MM.1S (cell line): ENCODE measurements around the gene PLEK.

ENCODE experiments used
- DNase-seq: peaks from one replicate; pipeline ENCODE4 v3.0.0-alpha.2; 2015
- H2AFZ ChIP-seq: fragments of 300-600 bp; sonication (generic); 2 replicates; pipeline ENCODE4 v1.6.0; 2016; ENCODE audit warnings: antibody characterized with exemption, low read length
- H3F3A ChIP-seq: fragments of 300-600 bp; sonication (generic); 2 replicates; pipeline ENCODE4 v1.6.1; 2016; ENCODE audit warnings: mild to moderate bottlenecking, antibody characterized with exemption, low read length, moderate library complexity, mixed read lengths; ENCODE audit not compliant: insufficient read depth
- H3K27ac ChIP-seq: fragments of 300-600 bp; sonication (generic); 2 replicates; pipeline ENCODE4 v1.5.1; 2016; ENCODE audit warnings: mild to moderate bottlenecking, low read length
- H3K27me3 ChIP-seq: fragments of 300-600 bp; sonication (generic); replicated peaks from 2 replicates; pipeline ENCODE4 v1.6.0; 2016; ENCODE audit warnings: low read length; ENCODE audit not compliant: insufficient read depth
- H3K36me3 ChIP-seq: fragments of 300-600 bp; sonication (generic); replicated peaks from 2 replicates; pipeline ENCODE4 v1.6.1; 2016; ENCODE audit warnings: mild to moderate bottlenecking, low read length, mixed read lengths; ENCODE audit not compliant: insufficient read depth
- H3K4me1 ChIP-seq: fragments of 300-600 bp; sonication (generic); 2 replicates; pipeline ENCODE4 v1.6.1; 2016; ENCODE audit warnings: low read length, mixed read lengths
- H3K4me2 ChIP-seq: fragments of 300-600 bp; sonication (generic); 2 replicates; pipeline ENCODE4 v1.6.0; 2016; ENCODE audit warnings: low read depth, low read length
- H3K4me3 ChIP-seq: fragments of 300-600 bp; sonication (generic); 2 replicates; pipeline ENCODE4 v1.5.1; 2016; ENCODE audit warnings: low read length, mixed read lengths
- H3K79me2 ChIP-seq: fragments of 300-600 bp; sonication (generic); 2 replicates; pipeline ENCODE4 v1.6.1; 2016; ENCODE audit warnings: mixed run types, low read length, mixed read lengths
- H3K9ac ChIP-seq: fragments of 300-600 bp; sonication (generic); 2 replicates; pipeline ENCODE4 v1.6.1; 2016; ENCODE audit warnings: low read length, mixed read lengths
- H3K9me2 ChIP-seq: fragments of 300-600 bp; sonication (generic); replicated peaks from 2 replicates; pipeline ENCODE4 v1.6.1; 2016; ENCODE audit warnings: mild to moderate bottlenecking, low read length, mixed read lengths; ENCODE audit not compliant: insufficient read depth
- H3K9me3 ChIP-seq: fragments of 300-600 bp; sonication (generic); replicated peaks from 2 replicates; pipeline ENCODE4 v1.6.1; 2016; ENCODE audit warnings: mild to moderate bottlenecking, low read length, mixed read lengths; ENCODE audit not compliant: insufficient read depth
- H4K20me1 ChIP-seq: fragments of 300-600 bp; sonication (generic); 2 replicates; pipeline ENCODE4 v1.6.1; 2016; ENCODE audit warnings: mild to moderate bottlenecking, low read length, moderate library complexity, mixed read lengths; ENCODE audit not compliant: insufficient read depth
- CTCF ChIP-seq: fragments of 300-600 bp; sonication (generic); IDR thresholded peaks from 2 replicates; pipeline ENCODE4 v1.5.1; 2016; ENCODE audit warnings: antibody characterized with exemption, low read length, mixed read lengths
- EZH2 ChIP-seq: fragments of 300-600 bp; sonication (generic); optimal IDR thresholded peaks from 2 replicates; pipeline ENCODE3; 2017; ENCODE audit warnings: low read depth, mild to moderate bottlenecking, antibody characterized with exemption, low read length, mixed read lengths
- EZH2phosphoT487 ChIP-seq: fragments of 300-600 bp; sonication (generic); IDR thresholded peaks from 2 replicates; pipeline ENCODE4 v1.6.1; 2018; ENCODE audit warnings: antibody characterized with exemption, low read length

PLEK gene

GRCh38 chr2:68351997-68352396, 13.1 kb upstream of the PLEK start:
- TF ChIP-seq CTCF (no peak), EZH2 (no peak), EZH2phosphoT487 (no peak)
- no peaks in the 10 kb centered on the region for H3F3A ChIP-seq
- H3K4me3 ChIP-seq = no peak overlapping the region
- H3K36me3 ChIP-seq = no peaks in the 10 kb centered on the region
- no peak overlapping the region for H3K4me2 ChIP-seq
- no peak overlapping the region for H2AFZ ChIP-seq
- H4K20me1 ChIP-seq = no peaks in the 10 kb centered on the region
- no peaks in the 10 kb centered on the region for H3K4me1 ChIP-seq
- no peaks in the 10 kb centered on the region for H3K9me2 ChIP-seq
- no peaks in the 10 kb centered on the region for H3K79me2 ChIP-seq
- H3K9me3 ChIP-seq = no peaks in the 10 kb centered on the region
- no peak overlapping the region for H3K9ac ChIP-seq
- H3K27me3 ChIP-seq = no peaks in the 10 kb centered on the region
- H3K27ac ChIP-seq = no peak overlapping the region
- DNase-seq = no peak

GRCh38 chr2:68352651-68353391, 12.3 kb upstream of the PLEK start:
- H3K4me3 ChIP-seq = no peak overlapping the region
- no peaks in the 10 kb centered on the region for H3K36me3 ChIP-seq
- H3F3A ChIP-seq = no peaks in the 10 kb centered on the region
- H4K20me1 ChIP-seq = no peaks in the 10 kb centered on the region
- no peak for DNase-seq
- TF ChIP-seq EZH2 (no peak), EZH2phosphoT487 (no peak), CTCF (no peak)
- H2AFZ ChIP-seq = no peak overlapping the region
- peaks cover 3% of the 10 kb centered on the region; the same call in 1 of the 2 replicates for H3K4me1 ChIP-seq
- H3K4me2 ChIP-seq = no peak overlapping the region
- H3K9ac ChIP-seq = no peak overlapping the region
- no peaks in the 10 kb centered on the region for H3K9me2 ChIP-seq
- H3K9me3 ChIP-seq = no peaks in the 10 kb centered on the region
- no peaks in the 10 kb centered on the region for H3K79me2 ChIP-seq
- no peaks in the 10 kb centered on the region for H3K27me3 ChIP-seq
- no peak overlapping the region for H3K27ac ChIP-seq

GRCh38 chr2:68356599-68357239, 8.4 kb upstream of the PLEK start:
- Histone ChIP-seq H3K9me2 (no peaks in the 10 kb centered on the region), H3K9me3 (no peaks in the 10 kb centered on the region), H3F3A (no peaks in the 10 kb centered on the region), H3K27ac (no peak overlapping the region), H3K4me3 (no peak overlapping the region), H3K4me1 (peaks cover 8% of the 10 kb centered on the region; the same call in 1 of the 2 replicates), H3K9ac (no peak overlapping the region), H3K27me3 (no peaks in the 10 kb centered on the region), H4K20me1 (no peaks in the 10 kb centered on the region), H3K4me2 (no peak overlapping the region), H3K79me2 (no peaks in the 10 kb centered on the region), H2AFZ (no peak overlapping the region), H3K36me3 (no peaks in the 10 kb centered on the region)
- TF ChIP-seq EZH2phosphoT487 = no peak
- TF ChIP-seq CTCF = no peak
- TF ChIP-seq EZH2 = no peak
- no peak for DNase-seq
